Stimulated activated effector memory CD8-positive, alpha-beta T cell treated with anti-CD3 and anti-CD28 coated beads, Interleukin-12 subunit alpha, Interleukin-12 subunit beta, amount 100 ng/mL, for 72 hours (primary cell): ENCODE results near the gene KRTAP4-6.
"Not testable (repeated sequence)": the region's sequence is repeated elsewhere in the genome, so short reads cannot be mapped to it uniquely, and the experiment has no call there.

ENCODE experiments used
- ATAC-seq: fragments of 150-1000 bp; cut with Tn5 transposase; 2 replicates; pipeline ENCODE4 v1.10.0; 2021
- DNase-seq, 2 donors: peaks; one replicate each; pipeline ENCODE4 v3.0.0; 2021 to 2022; ENCODE audit warnings: low spot score in 2 of 2
- H3K27ac Mint-ChIP-seq: one replicate; pipeline ENCODE4 v1.8.0; 2022; ENCODE audit warnings: mild to moderate bottlenecking, mixed read lengths
- H3K36me3 Mint-ChIP-seq: one replicate; pipeline ENCODE4 v1.8.0; 2022; ENCODE audit warnings: mild to moderate bottlenecking, mixed read lengths
- H3K4me1 Mint-ChIP-seq: one replicate; pipeline ENCODE4 v1.8.0; 2022; ENCODE audit warnings: mixed read lengths
- H3K4me3 Mint-ChIP-seq: one replicate; pipeline ENCODE4 v1.8.0; 2022; ENCODE audit warnings: mild to moderate bottlenecking, mixed read lengths
- H3K9me3 Mint-ChIP-seq: one replicate; pipeline ENCODE4 v1.8.0; 2022; ENCODE audit warnings: mixed read lengths

Gene KRTAP4-6

GRCh38 chr17:41123292-41123990, 16.9 kb downstream of the KRTAP4-6 start:
- peaks cover 26% of the 10 kb centered on the region for H3K4me1 Mint-ChIP-seq

DNA sequence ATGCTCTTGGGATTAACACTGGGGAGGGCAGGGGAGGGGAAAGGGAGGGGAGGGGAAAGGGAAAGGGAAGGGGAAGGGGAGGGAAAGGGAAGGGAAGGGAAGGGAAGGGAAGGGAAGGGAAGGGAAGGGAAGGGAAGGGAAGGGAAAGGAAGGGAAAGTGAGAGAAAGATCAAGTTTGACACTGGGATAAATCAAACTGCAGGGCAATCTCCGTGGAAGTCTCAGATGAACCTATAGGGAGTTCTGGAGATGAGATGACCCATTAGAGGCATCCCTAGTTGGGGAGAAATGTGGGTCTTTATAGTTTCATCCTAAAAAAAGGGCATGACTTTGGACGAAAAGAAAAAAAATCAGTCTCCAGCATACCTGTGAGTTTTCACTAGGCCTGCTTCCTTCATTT, 18.6 kb downstream of the KRTAP4-6 start:
- Mint-ChIP-seq H3K4me3 (no peak overlapping the region), H3K27ac (no peak overlapping the region), H3K36me3 (no peaks in the 10 kb centered on the region), H3K9me3 (no peaks in the 10 kb centered on the region), H3K4me1 (peaks cover 32% of the 10 kb centered on the region)
- no peak for DNase-seq
- ATAC-seq, result no peak

More at GRCh38 chr17:41123292-41123990, 16.9 kb downstream of the KRTAP4-6 start:
- ATAC-seq, DNase-seq, H3K27ac Mint-ChIP-seq, H3K4me3 Mint-ChIP-seq, H3K9me3 Mint-ChIP-seq, H3K36me3 Mint-ChIP-seq: not testable (repeated sequence)

- not testable (repeated sequence) for DNase-seq, H3K4me3 Mint-ChIP-seq, H3K9me3 Mint-ChIP-seq, ATAC-seq, H3K27ac Mint-ChIP-seq, H3K36me3 Mint-ChIP-seq
- peaks cover 37% of the 10 kb centered on the region for H3K4me1 Mint-ChIP-seq
Measured at GRCh38 chr17:41119696-41120690, 20.4 kb downstream of the KRTAP4-6 start.

DNA sequence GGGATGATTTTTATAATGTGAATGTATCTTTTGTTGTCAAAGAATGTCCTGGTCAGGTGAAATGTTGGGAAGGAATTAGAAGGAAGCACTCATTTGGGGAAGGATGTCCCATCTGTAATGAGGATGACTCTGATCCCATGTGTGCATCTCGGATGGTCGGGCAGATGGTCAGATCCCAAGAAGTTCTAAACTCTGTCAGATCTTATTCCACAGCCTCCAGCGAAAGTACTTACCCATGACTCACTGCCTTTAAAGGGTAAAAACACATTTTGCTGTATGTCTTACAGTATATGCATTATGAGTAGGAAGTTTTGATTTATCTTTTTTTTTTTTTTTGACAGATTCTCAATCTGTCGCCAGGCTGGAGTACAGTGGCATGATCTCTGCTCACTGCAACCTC, 21.6 kb downstream of the KRTAP4-6 start:
- no peak overlapping the region for H3K27ac Mint-ChIP-seq
- ATAC-seq (no peak), DNase-seq (no peak)
- no peak overlapping the region for H3K4me3 Mint-ChIP-seq
- H3K4me1 Mint-ChIP-seq, result peaks cover 30% of the 10 kb centered on the region
- H3K36me3 Mint-ChIP-seq, result no peaks in the 10 kb centered on the region
- H3K9me3 Mint-ChIP-seq, result no peaks in the 10 kb centered on the region

DNA sequence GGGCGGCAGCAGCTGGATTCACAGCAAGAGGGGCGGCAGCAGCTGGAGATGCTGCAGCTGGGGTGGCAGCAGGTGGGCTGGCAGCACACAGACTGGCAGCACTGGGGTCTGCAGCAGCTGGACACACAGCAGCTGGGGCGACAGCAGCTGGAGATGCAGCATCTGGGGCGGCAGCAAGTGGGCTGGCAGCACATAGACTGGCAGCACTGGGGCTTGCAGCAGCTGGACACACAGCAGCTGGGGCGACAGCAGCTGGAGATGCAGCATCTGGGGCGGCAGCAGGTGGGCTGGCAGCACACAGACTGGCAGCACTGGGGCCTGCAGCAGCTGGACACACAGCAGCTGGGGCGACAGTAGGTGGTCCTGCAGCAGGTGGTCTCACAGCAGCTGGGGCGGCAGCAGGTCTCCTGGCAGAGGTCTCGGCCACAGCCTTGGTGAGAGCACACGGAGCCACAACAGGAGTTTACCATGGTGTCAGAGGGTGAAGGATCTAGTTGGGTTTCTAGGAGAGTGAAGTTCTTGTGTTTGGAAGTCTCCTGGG, 22.4 kb downstream of the KRTAP4-6 start, which contains the start of gene KRTAP4-11:
Gene KRTAP4-11, minus strand, starts transcription at position 528 of the 541 bp plus-strand sequence. Its CDS starts 58 bp downstream, at position 470.
- not testable (repeated sequence) for ATAC-seq, H3K27ac Mint-ChIP-seq, H3K36me3 Mint-ChIP-seq, DNase-seq, H3K9me3 Mint-ChIP-seq, H3K4me3 Mint-ChIP-seq
- H3K4me1 Mint-ChIP-seq, result peaks cover 22% of the 10 kb centered on the region

GRCh38 chr17:41116297-41116696, 24.0 kb downstream of the KRTAP4-6 start:
- ATAC-seq (no peak), DNase-seq (no peak)
- H3K27ac Mint-ChIP-seq, result no peak overlapping the region
- no peaks in the 10 kb centered on the region for H3K36me3 Mint-ChIP-seq
- peaks cover 21% of the 10 kb centered on the region for H3K4me1 Mint-ChIP-seq
- H3K4me3 Mint-ChIP-seq, result no peak overlapping the region
- no peaks in the 10 kb centered on the region for H3K9me3 Mint-ChIP-seq

- H3K4me1 Mint-ChIP-seq, result peaks cover under 1% of the 10 kb centered on the region
- H3K27ac Mint-ChIP-seq, result no peak overlapping the region
- H3K4me3 Mint-ChIP-seq, result no peak overlapping the region
- H3K36me3 Mint-ChIP-seq, result no peaks in the 10 kb centered on the region
- ATAC-seq (no peak), DNase-seq (no peak)
- H3K9me3 Mint-ChIP-seq, result no peaks in the 10 kb centered on the region
Measured at GRCh38 chr17:41111151-41111885, 29.0 kb downstream of the KRTAP4-6 start.

DNA sequence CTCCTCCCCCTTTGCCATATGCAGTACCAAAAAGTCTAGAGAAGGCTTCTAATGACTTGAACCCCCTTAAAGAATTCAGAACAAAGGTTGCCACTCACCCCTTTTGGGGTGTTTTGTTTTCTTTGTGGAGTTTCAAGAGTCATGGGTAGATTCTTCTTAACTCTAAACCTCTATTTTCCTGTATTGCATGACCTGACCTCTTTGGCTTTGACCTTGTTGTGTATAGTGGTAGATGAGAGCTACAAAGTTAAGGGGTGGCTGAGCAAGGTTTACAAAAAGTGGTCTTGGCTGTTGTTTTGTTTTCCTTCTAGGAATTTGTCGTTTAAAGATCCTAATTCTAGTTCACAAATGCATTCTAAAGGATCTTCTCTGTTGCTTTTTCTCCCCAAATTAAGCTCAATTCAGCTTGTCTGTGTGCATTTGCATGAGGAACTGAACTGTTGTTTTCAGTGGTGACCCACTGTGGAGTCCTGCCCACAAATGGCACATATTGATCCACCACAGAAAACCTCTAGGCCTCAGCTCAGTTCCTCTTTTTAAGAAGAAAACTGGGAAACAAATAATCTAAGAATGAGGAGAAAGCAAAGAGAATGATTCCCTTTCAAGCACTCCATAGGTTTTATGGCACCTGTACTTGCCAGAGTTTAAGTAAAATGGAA, 31.5 kb downstream of the KRTAP4-6 start:
- not testable (repeated sequence) for H3K36me3 Mint-ChIP-seq, H3K9me3 Mint-ChIP-seq, H3K4me3 Mint-ChIP-seq, ATAC-seq, H3K4me1 Mint-ChIP-seq, H3K27ac Mint-ChIP-seq, DNase-seq

GRCh38 chr17:41107941-41108450, 32.3 kb downstream of the KRTAP4-6 start:
- Mint-ChIP-seq H3K4me1 (no peaks in the 10 kb centered on the region), H3K4me3 (no peak overlapping the region), H3K36me3 (no peaks in the 10 kb centered on the region), H3K27ac (no peak overlapping the region), H3K9me3 (no peaks in the 10 kb centered on the region)
- no peak for ATAC-seq
- DNase-seq, result no peak

DNA sequence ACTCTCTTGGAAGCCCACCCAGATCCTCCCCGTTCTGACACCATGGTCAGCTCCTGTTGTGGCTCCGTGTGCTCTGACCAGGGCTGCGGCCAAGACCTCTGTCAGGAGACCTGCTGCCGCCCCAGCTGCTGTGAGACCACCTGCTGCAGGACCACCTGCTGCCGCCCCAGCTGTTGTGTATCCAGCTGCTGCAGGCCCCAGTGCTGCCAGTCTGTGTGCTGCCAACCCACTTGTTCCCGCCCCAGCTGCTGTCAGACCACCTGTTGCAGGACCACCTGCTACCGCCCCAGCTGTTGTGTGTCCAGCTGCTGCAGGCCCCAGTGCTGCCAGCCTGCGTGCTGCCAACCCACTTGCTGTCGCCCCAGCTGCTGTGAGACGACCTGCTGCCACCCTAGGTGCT, 35.0 kb downstream of the KRTAP4-6 start, which contains the start of gene KRTAP4-9:
Gene KRTAP4-9, plus strand, starts transcription at position 43 of the 400 bp plus-strand sequence. Its CDS starts 0 bp downstream, at position 43.
- H3K36me3 Mint-ChIP-seq, H3K9me3 Mint-ChIP-seq, ATAC-seq, H3K4me1 Mint-ChIP-seq, H3K27ac Mint-ChIP-seq, H3K4me3 Mint-ChIP-seq, DNase-seq: not testable (repeated sequence)

DNA sequence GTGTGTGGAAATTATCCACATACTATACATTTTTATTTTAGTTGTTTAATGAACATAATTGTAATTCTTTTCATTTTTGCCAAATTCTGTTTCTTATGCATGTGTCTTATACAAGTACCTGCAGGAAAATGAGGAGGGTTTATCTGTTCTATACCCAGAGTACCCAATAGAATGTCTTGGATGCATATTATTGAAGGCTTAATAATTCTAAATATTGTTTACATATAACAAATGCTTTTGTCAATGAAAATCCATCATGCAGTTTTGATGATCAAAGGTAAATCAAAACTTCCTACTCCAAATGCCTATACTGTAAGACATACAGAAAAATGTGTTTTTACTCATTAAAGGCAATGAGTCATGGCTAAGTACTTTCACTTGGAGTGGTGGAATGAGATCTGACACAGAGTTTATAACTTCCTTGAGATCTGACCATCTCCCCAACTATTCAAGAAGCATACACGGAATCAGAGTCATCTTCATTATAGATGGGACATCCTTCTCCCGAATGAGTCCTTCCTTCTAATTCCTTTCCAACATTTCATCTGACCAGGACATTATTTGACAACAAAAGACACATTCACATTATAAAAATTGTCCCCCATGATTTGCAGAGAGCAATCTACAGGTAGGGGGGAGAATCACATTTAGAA, 35.8 kb downstream of the KRTAP4-6 start:
- not testable (repeated sequence) for H3K4me3 Mint-ChIP-seq, DNase-seq, H3K4me1 Mint-ChIP-seq, H3K9me3 Mint-ChIP-seq, H3K27ac Mint-ChIP-seq, ATAC-seq, H3K36me3 Mint-ChIP-seq

- H3K4me1 Mint-ChIP-seq, result no peaks in the 10 kb centered on the region
- DNase-seq, result no peak
- ATAC-seq, result no peak
- no peaks in the 10 kb centered on the region for H3K9me3 Mint-ChIP-seq
- H3K27ac Mint-ChIP-seq, result no peak overlapping the region
- H3K36me3 Mint-ChIP-seq, result no peaks in the 10 kb centered on the region
- H3K4me3 Mint-ChIP-seq, result no peak overlapping the region
Measured at GRCh38 chr17:41103896-41104295, 36.4 kb downstream of the KRTAP4-6 start.

DNA sequence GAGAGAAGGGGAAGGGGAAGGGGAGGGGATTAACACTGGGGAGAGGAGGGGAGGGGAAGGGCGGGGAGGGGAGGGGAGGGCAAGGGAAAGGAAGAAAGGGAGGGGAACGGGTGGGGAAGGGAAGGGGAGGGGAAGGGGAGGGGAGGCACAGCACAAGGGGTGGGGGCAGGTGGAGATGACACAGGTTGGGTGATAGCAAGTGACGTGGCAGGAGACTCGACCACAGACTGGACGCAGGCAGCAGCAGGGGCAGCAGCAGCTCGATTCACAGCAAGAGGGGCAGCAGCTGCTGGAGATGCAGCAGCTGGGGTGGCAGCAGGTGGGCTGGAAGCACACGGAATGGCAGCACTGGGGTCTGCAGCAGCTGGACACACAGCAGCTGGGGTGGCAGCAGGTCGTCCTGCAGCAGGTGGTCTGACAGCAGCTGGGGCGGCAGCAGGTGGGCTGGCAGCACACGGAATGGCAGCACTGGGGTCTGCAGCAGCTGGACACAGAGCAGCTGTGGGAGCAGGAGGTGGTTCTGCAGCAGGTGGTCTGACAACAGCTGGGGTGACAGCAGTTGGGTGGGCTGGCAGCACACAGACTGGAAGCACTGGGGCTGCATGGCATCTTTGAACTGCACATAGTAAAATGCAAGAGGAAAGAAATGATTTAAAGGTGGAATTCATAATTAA, 38.6 kb downstream of the KRTAP4-6 start, which contains the start of gene KRTAP4-16:
Gene KRTAP4-16, minus strand, starts transcription at position 624 of the 674 bp plus-strand sequence. Its CDS starts 0 bp downstream, at position 624.
- H3K36me3 Mint-ChIP-seq, result no peaks in the 10 kb centered on the region
- DNase-seq (no peak), ATAC-seq (no peak)
- no peak within 1 kb of the TSS for H3K4me3 Mint-ChIP-seq
- H3K27ac Mint-ChIP-seq, result no peak within 1 kb of the TSS
- no peaks in the 10 kb centered on the region for H3K9me3 Mint-ChIP-seq
- H3K4me1 Mint-ChIP-seq, result no peaks in the 10 kb centered on the region
